ENCODE data around the gene AEN. TPM values are rescaled to one million over a fixed set of nuclear protein-coding genes. Genes with fewer than 3 reads are reported as not detected.
A peak's percentile ranks its signal among the peaks of the same experiment; 100 is the strongest.
"Not testable (repeated sequence)": the region's sequence is repeated elsewhere in the genome, so short reads cannot be mapped to it uniquely, and the experiment has no call there.

The AEN gene
- total and polyA plus RNA-seq, 8 donors: 3.2 to 20.7 (median 5.0) TPM

DNA sequence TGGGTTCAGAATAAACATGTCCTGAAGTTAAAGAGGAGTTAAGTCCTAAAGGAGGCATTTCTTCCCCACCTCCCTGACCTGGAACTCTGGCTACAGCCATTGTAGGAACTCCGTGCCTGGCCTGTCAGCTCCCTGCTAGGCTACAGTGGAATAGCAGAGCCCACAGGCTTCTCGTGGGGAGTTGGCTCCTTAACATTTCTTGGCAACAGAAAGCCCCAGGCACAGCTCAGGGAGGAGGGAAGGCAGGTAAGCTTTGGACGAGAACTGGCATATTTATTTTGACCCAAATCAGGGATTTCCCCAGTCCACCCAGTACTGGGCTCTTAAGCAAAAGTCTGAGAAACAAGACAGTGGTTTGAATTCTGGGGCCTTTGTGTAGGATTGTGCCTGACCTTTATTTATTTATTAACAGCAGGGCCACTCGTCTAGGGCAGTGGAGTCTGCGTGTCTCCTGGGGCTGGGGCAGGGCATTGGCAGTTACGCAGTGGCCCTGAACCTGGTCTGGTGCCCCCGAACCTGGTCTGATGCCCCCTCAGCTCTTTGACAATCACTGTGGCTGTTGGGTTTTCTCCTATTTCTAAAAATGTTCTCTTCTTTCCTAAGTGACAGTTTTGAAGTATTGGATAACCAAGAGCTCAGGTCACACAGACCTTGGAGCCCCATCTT is 9.8 kb downstream of the AEN start:
- H3K27me3 ChIP-seq: no peaks in the 10 kb centered on the region
- no peak for DNase-seq
- TF ChIP-seq CTCF (IDR thresholded peaks at IDR 0.05): no peak
- intact Hi-C loops (cut with DNase I): no loop called here
- H3K4me3 ChIP-seq: no peak overlapping the region
- H3K9me3 ChIP-seq: no peaks in the 10 kb centered on the region
- peaks cover 0 to 76% of the 10 kb centered on the region in 2 donors for H3K36me3 ChIP-seq
- H3K27ac ChIP-seq: peak overlapping the region; percentile 9 to 55
- ATAC-seq: peak; percentile 66
- peaks cover 0 to 49% of the 10 kb centered on the region in 2 donors for H3K4me1 ChIP-seq

- peaks cover 0 to 49% of the 10 kb centered on the region in 2 donors for H3K4me1 ChIP-seq
Observed at GRCh38 chr15:88631464-88632028, 10.4 kb downstream of the AEN start.

GRCh38 chr15:88632797-88633196 is 11.7 kb downstream of the AEN start:
- intact Hi-C loops (cut with DNase I); H3K27ac ChIP-seq; H3K27me3 ChIP-seq; ATAC-seq; H3K4me3 ChIP-seq; H3K9me3 ChIP-seq; DNase-seq: not testable (repeated sequence)
- Histone ChIP-seq H3K4me1 (peaks cover 2 to 40% of the 10 kb centered on the region in 2 donors), H3K36me3 (peaks cover 0 to 58% of the 10 kb centered on the region in 2 donors)

More at GRCh38 chr15:88631464-88632028, 10.4 kb downstream of the AEN start:
- ATAC-seq (peak; percentile 34), DNase-seq (no peak)
- peaks cover 0 to 70% of the 10 kb centered on the region in 2 donors for H3K36me3 ChIP-seq
- no peak overlapping the region for H3K27ac ChIP-seq
- H3K27me3 ChIP-seq: no peaks in the 10 kb centered on the region
- no peak for TF ChIP-seq CTCF (IDR thresholded peaks at IDR 0.05)
- H3K9me3 ChIP-seq: no peaks in the 10 kb centered on the region
- H3K4me3 ChIP-seq: no peak overlapping the region
- intact Hi-C loops (cut with DNase I): no loop called here

DNA sequence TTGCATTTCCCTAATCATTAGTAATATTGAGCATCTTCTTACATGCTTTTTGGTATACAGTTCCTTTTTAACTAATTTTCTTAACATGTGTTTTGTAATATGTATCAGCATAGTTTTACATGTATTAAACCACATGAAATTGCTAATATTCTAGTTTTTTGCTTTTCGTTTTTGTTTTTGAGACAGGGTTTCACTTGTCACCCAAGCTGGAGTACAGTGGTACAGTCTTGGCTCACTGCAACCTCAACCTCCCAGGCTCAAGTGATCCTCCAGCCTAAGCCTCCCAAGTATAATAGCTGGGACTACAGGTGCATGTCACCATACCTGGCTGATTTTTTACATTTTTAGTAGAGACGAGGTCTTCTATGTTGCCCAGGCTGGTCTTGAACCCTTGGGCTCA is 13.3 kb downstream of the AEN start:
- intact Hi-C loops (cut with DNase I): no loop called here
- H3K9me3 ChIP-seq: no peaks in the 10 kb centered on the region
- no peak for DNase-seq
- peaks cover 15 to 54% of the 10 kb centered on the region in 2 donors for H3K4me1 ChIP-seq
- H3K36me3 ChIP-seq: peaks cover 0 to 41% of the 10 kb centered on the region in 2 donors
- H3K27me3 ChIP-seq: no peaks in the 10 kb centered on the region
- TF ChIP-seq CTCF (IDR thresholded peaks at IDR 0.05): no peak
- ATAC-seq: no peak
- peak overlapping the region in 1 of 2 donors; percentile 65 for H3K27ac ChIP-seq
- no peak overlapping the region for H3K4me3 ChIP-seq

GRCh38 chr15:88635318-88635717 is 14.2 kb downstream of the AEN start:
- Histone ChIP-seq H3K27me3 (no peaks in the 10 kb centered on the region), H3K9me3 (no peaks in the 10 kb centered on the region), H3K4me3 (no peak overlapping the region), H3K27ac (peak overlapping the region in 1 of 2 donors; percentile 65), H3K4me1 (peaks cover 18 to 54% of the 10 kb centered on the region in 2 donors), H3K36me3 (peaks cover 0 to 33% of the 10 kb centered on the region in 2 donors)
- DNase-seq: no peak
- intact Hi-C loops (cut with DNase I): no loop called here
- no peak for TF ChIP-seq CTCF (IDR thresholded peaks at IDR 0.05)
- ATAC-seq: no peak
